Endothelial cell of umbilical vein (primary cell): ENCODE data around the gene RRP36. TPM values are rescaled to one million over a fixed set of nuclear protein-coding genes. Genes with fewer than 3 reads are reported as not detected.

Experiments used
- BruUV-seq: library from RNA; stranded (reverse); fragments of 400-500 nt; replicated peaks from 2 replicates; lab custom pipeline; 2021; lab: Mats Ljungman, UMichigan
- CTCF ChIA-PET: fragments of 300-600, 350-600 bp; sonication (Branson Sonifier 250); formaldehyde crosslinking; loops from one replicate; lab custom pipeline; 2021; ENCODE audit warnings: antibody characterized with exemption, inconsistent platforms; lab: Charles Lee
- POLR2A ChIA-PET: fragments of 300-600, 350-600 bp; sonication (Branson Sonifier 250); formaldehyde crosslinking; loops from one replicate; lab custom pipeline; 2021; ENCODE audit warnings: antibody characterized with exemption, inconsistent platforms; lab: Charles Lee
- DNase-seq: peaks from one replicate; pipeline ENCODE4 v3.0.0-alpha.2; 2011; ENCODE audit warnings: low read depth, low spot score
- FAIRE-seq: peaks from 2 replicates; lab custom pipeline; 2011; peaks lifted over from hg19 to GRCh38; lab: Jason Lieb, UNC
- H2AFZ ChIP-seq: 2 replicates; pipeline ENCODE4 v1.6.0; 2012; ENCODE audit warnings: low read depth, low read length, control low read depth, inconsistent platforms
- H3K27ac ChIP-seq: 2 replicates; pipeline ENCODE4 v1.5.1; 2011; ENCODE audit warnings: low read depth, mild to moderate bottlenecking, control low read depth, low read length, moderate library complexity; ENCODE audit not compliant: insufficient read depth
- H3K27me3 ChIP-seq, 2 experiments: 2 replicates each; pipeline versions ENCODE4 v1.6.0 to v1.6.1; 2011; ENCODE audit warnings: low read length in 2 of 2, mixed read lengths in 1 of 2; ENCODE audit not compliant: control insufficient read depth in 2 of 2, insufficient read depth in 2 of 2
- H3K36me3 ChIP-seq, 2 experiments: 2 replicates in 1 of 2; 3 replicates in 1 of 2; pipeline ENCODE4 v1.5.1; 2011; ENCODE audit warnings: low read length in 2 of 2, mild to moderate bottlenecking in 1 of 2, moderate library complexity in 1 of 2; ENCODE audit not compliant: control insufficient read depth in 2 of 2, insufficient read depth in 2 of 2; ENCODE audit errors: extremely low read depth in 1 of 2
- H3K4me1 ChIP-seq: 3 replicates; pipeline ENCODE4 v1.5.1; 2011; ENCODE audit warnings: mild to moderate bottlenecking, low read length; ENCODE audit not compliant: control insufficient read depth, insufficient read depth; ENCODE audit errors: extremely low read depth
- H3K4me2 ChIP-seq: 2 replicates; pipeline ENCODE4 v1.6.1; 2011; ENCODE audit warnings: low read length, control low read depth, mixed read lengths; ENCODE audit not compliant: insufficient read depth
- H3K4me3 ChIP-seq, 3 experiments: fragments of 200-600 bp in 1 of 3; sonication (generic), shearing (Covaris generic) in 1 of 3; replicated peaks in 1 of 3; 2 replicates each; pipeline ENCODE4 v1.5.1; 2011 to 2016; ENCODE audit warnings: control low read depth in 3 of 3, low read length in 3 of 3, mild to moderate bottlenecking in 2 of 3, inconsistent platforms in 1 of 3, low read depth in 1 of 3, moderate library complexity in 1 of 3; ENCODE audit not compliant: insufficient read depth in 1 of 3
- H3K79me2 ChIP-seq: 2 replicates; pipeline ENCODE4 v1.6.0; 2012; ENCODE audit warnings: low read length, inconsistent platforms; ENCODE audit not compliant: control insufficient read depth, insufficient read depth
- H3K9ac ChIP-seq: replicated peaks from 2 replicates; pipeline ENCODE3; 2011; ENCODE audit warnings: low read length, control low read depth; ENCODE audit not compliant: insufficient read depth; ENCODE audit errors: extremely low read depth
- H3K9me1 ChIP-seq: replicated peaks from 3 replicates; pipeline ENCODE4 v1.6.0; 2011; ENCODE audit warnings: mild to moderate bottlenecking, low read length; ENCODE audit not compliant: control insufficient read depth, insufficient read depth; ENCODE audit errors: extremely low read depth
- H3K9me3 ChIP-seq: replicated peaks from 2 replicates; pipeline ENCODE4 v1.5.1; 2012; ENCODE audit warnings: low read length, inconsistent platforms; ENCODE audit not compliant: control insufficient read depth, insufficient read depth
- H4K20me1 ChIP-seq: replicated peaks from 2 replicates; pipeline ENCODE3; 2011; ENCODE audit warnings: mild to moderate bottlenecking, low read length; ENCODE audit not compliant: control insufficient read depth, insufficient read depth; ENCODE audit errors: extremely low read depth
- EZH2 ChIP-seq: IDR thresholded peaks from 2 replicates; pipeline ENCODE4 v1.6.1; 2012; ENCODE audit warnings: borderline replicate concordance, low read depth, mild to moderate bottlenecking, moderate library complexity, low read length, inconsistent platforms; ENCODE audit not compliant: severe bottlenecking
- FOS ChIP-seq: IDR thresholded peaks from 2 replicates; pipeline ENCODE4 v1.6.1; 2011; ENCODE audit warnings: mild to moderate bottlenecking, low read length, moderate library complexity, borderline replicate concordance; ENCODE audit not compliant: insufficient read depth
- GATA2 ChIP-seq: IDR thresholded peaks from 2 replicates; pipeline ENCODE4 v1.7.0; 2011; ENCODE audit warnings: low read depth, mild to moderate bottlenecking, moderate library complexity, mixed read lengths, low read length; ENCODE audit not compliant: insufficient read length, insufficient read depth
- JUN ChIP-seq: IDR thresholded peaks from 2 replicates; pipeline ENCODE4 v1.6.1; 2011; ENCODE audit warnings: borderline replicate concordance, low read depth; ENCODE audit not compliant: insufficient read length, insufficient read depth
- MYC ChIP-seq: IDR thresholded peaks from one replicate; pipeline ENCODE4 v1.6.1; 2011; ENCODE audit warnings: mild to moderate bottlenecking, low read depth, low read length
- POLR2AphosphoS5 ChIP-seq: IDR thresholded peaks from 2 replicates; pipeline ENCODE4 v1.6.1; 2012; ENCODE audit warnings: low read depth, mild to moderate bottlenecking, control low read depth, low read length, moderate library complexity; ENCODE audit not compliant: insufficient read depth
- dilution Hi-C: fragments of 300-500 bp; cut with MboI; formaldehyde crosslinking; loops from one replicate; pipeline ENCODE4 v1.15.0; 2019; ENCODE audit warnings: low sequenced_read_pairs; ENCODE audit not compliant: extremely low pct_ligation_motif_present
- intact Hi-C: fragments of 100-400 bp; cut with micrococcal nuclease; formaldehyde crosslinking; loops from one replicate; pipeline ENCODE4 v1.10.0; 2022
- polyA plus RNA-seq, 4 experiments: library from polyadenylated mRNA; depleted of rRNA in 3 of 4; stranded (reverse) in 3 of 4; unstranded in 1 of 4; fragments of >200 nt; gene quantifications; 2 replicates each; pipeline versions ENCODE4 v1.2.1 to v1.2.3, GENCODE V29; 2011 to 2012; ENCODE audit warnings: missing spikeins in 1 of 4
- total RNA-seq: library from RNA; stranded (reverse); gene quantifications from 2 replicates; pipeline ENCODE4 v1.2.3, GENCODE V29; 2021
- TF ChIP-seq, protein P1 (sequence below): IDR thresholded peaks from 2 replicates; pipeline ENCODE4 v1.6.1; 2011; ENCODE audit not compliant: insufficient read depth, insufficient read length
- TF ChIP-seq, protein P2 (sequence below), 2 donors: IDR thresholded peaks; 1 replicate in 1 of 2; 2 replicates in 1 of 2; pipeline ENCODE4 v1.5.1; 2011; ENCODE audit warnings: low read length in 2 of 2, mild to moderate bottlenecking in 2 of 2, moderate library complexity in 2 of 2, control low read depth in 1 of 2, inconsistent platforms in 1 of 2, low read depth in 1 of 2; ENCODE audit not compliant: insufficient read depth in 1 of 2; ENCODE audit errors: extremely low read depth in 1 of 2

The RRP36 gene
- total and polyA plus RNA-seq, 2 donors (not counting 3 experiments of a cell fraction or from before 2014, with no cell fraction given), result 40.2 to 103 TPM

DNA sequence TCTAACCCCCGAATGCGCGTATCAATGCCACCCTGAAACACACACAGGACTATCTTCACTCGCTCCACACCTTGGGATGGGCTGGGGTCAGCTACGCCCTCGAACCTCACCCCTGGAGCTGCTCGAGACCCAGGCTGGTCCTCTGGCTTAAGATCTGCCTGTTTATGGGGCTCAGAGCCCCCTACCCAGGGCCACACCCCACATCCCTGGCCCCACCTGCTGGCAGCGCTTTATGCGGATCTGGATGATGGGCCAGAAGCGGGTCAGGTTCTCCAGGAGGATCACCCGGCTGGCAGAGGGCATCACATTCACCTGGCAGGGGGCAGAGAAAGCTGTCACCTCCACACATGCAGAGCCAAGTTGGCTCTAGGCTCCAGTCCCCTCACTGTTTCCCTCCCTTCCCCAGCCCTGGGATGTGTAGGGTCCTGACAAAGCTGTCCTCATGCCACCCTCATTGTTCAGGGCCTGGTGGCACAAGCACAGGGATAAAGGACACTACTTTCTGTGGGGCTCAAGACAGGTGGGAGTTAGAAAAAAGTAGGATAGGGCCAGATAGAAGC is 24.0 kb downstream of the RRP36 start:
- Histone ChIP-seq H3K9me1 (no peaks in the 10 kb centered on the region), H3K9ac (no peak overlapping the region), H3K4me3 (no peak overlapping the region), H3K27me3 (no peaks in the 10 kb centered on the region), H3K27ac (no peak overlapping the region), H4K20me1 (no peaks in the 10 kb centered on the region), H3K9me3 (no peaks in the 10 kb centered on the region), H3K79me2 (no peaks in the 10 kb centered on the region), H3K4me2 (no peak overlapping the region), H3K4me1 (no peaks in the 10 kb centered on the region), H2AFZ (no peak overlapping the region), H3K36me3 (peaks cover 2 to 52% of the 10 kb centered on the region in 2 experiments)
- BruUV-seq, result no TSS peak
- ChIA-PET CTCF (interaction anchor here (1.0 to 1.2 kb wide), 2 partner anchors 8 to 98 kb away, joined by 3 read pairs; partner anchors contain the start of gene CUL7), POLR2A (no interaction called here)
- TF ChIP-seq FOS (no peak), JUN (no peak), MYC (no peak), GATA2 (no peak)
- dilution Hi-C loops (no loop called here), intact Hi-C loops (no loop called here)
- FAIRE-seq (no peak), DNase-seq (no peak)

DNA sequence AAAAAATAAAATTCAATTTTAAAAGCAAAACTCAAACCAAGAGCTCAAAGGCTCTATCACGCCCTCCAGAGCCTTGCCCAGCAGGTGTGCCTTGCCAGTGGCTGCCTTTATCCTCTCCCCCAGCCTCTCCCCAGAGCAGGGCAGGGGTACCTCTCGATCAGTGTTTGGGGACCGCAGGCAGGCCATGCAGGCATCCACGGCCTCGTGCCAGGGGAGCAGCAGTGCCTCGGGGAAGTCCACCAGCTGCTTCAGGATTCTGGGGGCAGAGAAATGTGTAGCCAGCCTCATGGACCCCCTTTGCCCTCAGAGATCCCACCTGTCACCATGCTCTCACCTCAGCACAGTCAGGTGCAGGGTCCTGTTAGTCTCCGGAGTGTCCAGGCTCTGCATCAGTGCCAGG is 26.6 kb downstream of the RRP36 start:
- FAIRE-seq (no peak), DNase-seq (no peak)
- Histone ChIP-seq H3K79me2 (peaks cover 2% of the 10 kb centered on the region), H3K4me3 (no peak overlapping the region), H3K9me1 (no peaks in the 10 kb centered on the region), H2AFZ (no peak overlapping the region), H3K27ac (no peak overlapping the region), H3K4me2 (no peak overlapping the region), H3K36me3 (peaks cover 1 to 46% of the 10 kb centered on the region in 2 experiments), H3K27me3 (no peaks in the 10 kb centered on the region), H3K9me3 (no peaks in the 10 kb centered on the region), H3K4me1 (peaks cover 4% of the 10 kb centered on the region), H3K9ac (no peak overlapping the region), H4K20me1 (no peaks in the 10 kb centered on the region)
- dilution Hi-C loops (no loop called here), intact Hi-C loops (no loop called here)
- POLR2A ChIA-PET, result interaction anchor here (0.8 kb wide), 1 partner anchor 10 kb away, joined by 3 read pairs; no protein-coding TSS in a partner anchor
- no TSS peak for BruUV-seq
- CTCF ChIA-PET, result no interaction called here
- TF ChIP-seq FOS, result no peak
- no peak for TF ChIP-seq POLR2AphosphoS5
- TF ChIP-seq GATA2, result no peak
- TF ChIP-seq EZH2, result no peak
- no peak for TF ChIP-seq JUN
- no peak for TF ChIP-seq MYC
- TF ChIP-seq, protein P1, sequence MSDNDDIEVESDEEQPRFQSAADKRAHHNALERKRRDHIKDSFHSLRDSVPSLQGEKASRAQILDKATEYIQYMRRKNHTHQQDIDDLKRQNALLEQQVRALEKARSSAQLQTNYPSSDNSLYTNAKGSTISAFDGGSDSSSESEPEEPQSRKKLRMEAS, result no peak
- TF ChIP-seq, protein P2, sequence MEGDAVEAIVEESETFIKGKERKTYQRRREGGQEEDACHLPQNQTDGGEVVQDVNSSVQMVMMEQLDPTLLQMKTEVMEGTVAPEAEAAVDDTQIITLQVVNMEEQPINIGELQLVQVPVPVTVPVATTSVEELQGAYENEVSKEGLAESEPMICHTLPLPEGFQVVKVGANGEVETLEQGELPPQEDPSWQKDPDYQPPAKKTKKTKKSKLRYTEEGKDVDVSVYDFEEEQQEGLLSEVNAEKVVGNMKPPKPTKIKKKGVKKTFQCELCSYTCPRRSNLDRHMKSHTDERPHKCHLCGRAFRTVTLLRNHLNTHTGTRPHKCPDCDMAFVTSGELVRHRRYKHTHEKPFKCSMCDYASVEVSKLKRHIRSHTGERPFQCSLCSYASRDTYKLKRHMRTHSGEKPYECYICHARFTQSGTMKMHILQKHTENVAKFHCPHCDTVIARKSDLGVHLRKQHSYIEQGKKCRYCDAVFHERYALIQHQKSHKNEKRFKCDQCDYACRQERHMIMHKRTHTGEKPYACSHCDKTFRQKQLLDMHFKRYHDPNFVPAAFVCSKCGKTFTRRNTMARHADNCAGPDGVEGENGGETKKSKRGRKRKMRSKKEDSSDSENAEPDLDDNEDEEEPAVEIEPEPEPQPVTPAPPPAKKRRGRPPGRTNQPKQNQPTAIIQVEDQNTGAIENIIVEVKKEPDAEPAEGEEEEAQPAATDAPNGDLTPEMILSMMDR (IDR thresholded peaks at IDR 0.05; ENCODE audit: extremely low read depth in 1 of 2, insufficient read depth in 1 of 2, low read depth in 1 of 2, low read length in 2 of 2), result no peak
